DOHH2 (cell line): ENCODE results near the gene KCNQ1.

Experiments used
- EZH2phosphoT487 ChIP-seq: fragments of 200-600 bp; sonication (generic); IDR thresholded peaks from 2 replicates; pipeline ENCODE4 v1.6.1; 2017; ENCODE audit warnings: borderline replicate concordance, mild to moderate bottlenecking, antibody characterized with exemption, low read length, moderate library complexity, mixed read lengths
- TF ChIP-seq, protein P1 (sequence below): fragments of 200-600 bp; sonication (generic); IDR thresholded peaks from one replicate; pipeline ENCODE4 v1.5.1; 2014; ENCODE audit warnings: antibody characterized with exemption, mild to moderate bottlenecking, low read depth, low read length; ENCODE audit not compliant: poor library complexity, severe bottlenecking

DNA sequence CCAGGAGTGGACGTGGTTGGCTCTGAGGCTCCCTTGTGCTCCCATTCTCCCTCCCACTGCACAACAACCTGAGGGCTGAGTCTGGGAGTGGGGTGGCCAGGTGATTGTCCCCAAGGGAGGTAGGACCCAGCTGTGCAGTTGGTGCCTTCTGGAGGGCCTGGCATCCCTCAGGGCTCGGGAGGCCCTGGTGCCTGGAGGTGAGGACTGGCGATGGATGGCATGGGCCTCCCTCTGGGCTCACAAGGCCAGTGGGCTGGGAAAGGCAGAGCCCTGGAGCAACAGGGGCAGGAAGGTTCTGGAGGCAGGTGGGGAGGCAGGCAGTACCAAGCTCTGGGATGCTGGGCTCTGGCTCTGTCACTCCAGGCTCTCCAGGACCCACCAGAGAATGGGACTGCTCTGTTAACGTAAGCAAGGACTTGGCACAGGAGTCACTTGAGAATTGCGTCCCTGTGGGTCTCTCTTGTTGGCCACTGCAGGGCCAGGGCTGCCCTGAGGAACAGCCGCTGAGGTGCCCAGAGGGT is 140.8 kb downstream of the KCNQ1 start:
- TF ChIP-seq, protein P1, sequence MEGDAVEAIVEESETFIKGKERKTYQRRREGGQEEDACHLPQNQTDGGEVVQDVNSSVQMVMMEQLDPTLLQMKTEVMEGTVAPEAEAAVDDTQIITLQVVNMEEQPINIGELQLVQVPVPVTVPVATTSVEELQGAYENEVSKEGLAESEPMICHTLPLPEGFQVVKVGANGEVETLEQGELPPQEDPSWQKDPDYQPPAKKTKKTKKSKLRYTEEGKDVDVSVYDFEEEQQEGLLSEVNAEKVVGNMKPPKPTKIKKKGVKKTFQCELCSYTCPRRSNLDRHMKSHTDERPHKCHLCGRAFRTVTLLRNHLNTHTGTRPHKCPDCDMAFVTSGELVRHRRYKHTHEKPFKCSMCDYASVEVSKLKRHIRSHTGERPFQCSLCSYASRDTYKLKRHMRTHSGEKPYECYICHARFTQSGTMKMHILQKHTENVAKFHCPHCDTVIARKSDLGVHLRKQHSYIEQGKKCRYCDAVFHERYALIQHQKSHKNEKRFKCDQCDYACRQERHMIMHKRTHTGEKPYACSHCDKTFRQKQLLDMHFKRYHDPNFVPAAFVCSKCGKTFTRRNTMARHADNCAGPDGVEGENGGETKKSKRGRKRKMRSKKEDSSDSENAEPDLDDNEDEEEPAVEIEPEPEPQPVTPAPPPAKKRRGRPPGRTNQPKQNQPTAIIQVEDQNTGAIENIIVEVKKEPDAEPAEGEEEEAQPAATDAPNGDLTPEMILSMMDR: no peak
- no peak for TF ChIP-seq EZH2phosphoT487
